Endodermal cell (in vitro differentiated cells): Measurements from ENCODE around the gene ZDHHC21. TPM values are rescaled to one million over a fixed set of nuclear protein-coding genes. Genes with fewer than 3 reads are reported as not detected.

Experiments used
- DNase-seq: peaks from one replicate; pipeline ENCODE4 v3.0.0-alpha.2; 2017
- H3K27ac ChIP-seq: 2 replicates; pipeline ENCODE4 v1.5.1; 2013; ENCODE audit warnings: mild to moderate bottlenecking, low read depth, low read length, moderate library complexity
- H3K27me3 ChIP-seq: 2 replicates; pipeline ENCODE4 v1.6.1; 2013; ENCODE audit warnings: mild to moderate bottlenecking, low read length, moderate library complexity; ENCODE audit not compliant: insufficient read depth, control insufficient read depth, poor library complexity, severe bottlenecking
- H3K36me3 ChIP-seq: 2 replicates; pipeline ENCODE4 v1.7.0; 2013; ENCODE audit warnings: mild to moderate bottlenecking, low read length, moderate library complexity; ENCODE audit not compliant: control insufficient read depth, insufficient read depth
- H3K4me1 ChIP-seq: one replicate; pipeline ENCODE4 v1.7.0; 2013; ENCODE audit warnings: low read length; ENCODE audit not compliant: control insufficient read depth, insufficient read depth
- H3K4me3 ChIP-seq: 2 replicates; pipeline ENCODE4 v1.5.1; 2013; ENCODE audit warnings: mild to moderate bottlenecking, low read length, moderate library complexity
- H3K9ac ChIP-seq: 2 replicates; pipeline ENCODE4 v1.6.1; 2013; ENCODE audit warnings: mild to moderate bottlenecking, low read length, moderate library complexity; ENCODE audit not compliant: poor library complexity, severe bottlenecking; ENCODE audit errors: extremely low read depth
- H3K9me3 ChIP-seq: 2 replicates; pipeline ENCODE4 v1.6.1; 2013; ENCODE audit warnings: mild to moderate bottlenecking, low read length, moderate library complexity; ENCODE audit not compliant: control insufficient read depth
- H3K27ac Mint-ChIP-seq: 2 replicates; pipeline ENCODE4 v1.8.0; 2020; ENCODE audit warnings: mixed read lengths
- H3K27me3 Mint-ChIP-seq: 2 replicates; pipeline ENCODE4 v1.8.0; 2021; ENCODE audit warnings: mild to moderate bottlenecking, mixed read lengths; ENCODE audit not compliant: insufficient read depth
- H3K36me3 Mint-ChIP-seq: 2 replicates; pipeline ENCODE4 v1.8.0; 2020; ENCODE audit warnings: low read depth, mixed read lengths
- H3K4me1 Mint-ChIP-seq: 2 replicates; pipeline ENCODE4 v1.8.0; 2020; ENCODE audit warnings: mixed read lengths
- H3K4me3 Mint-ChIP-seq: 2 replicates; pipeline ENCODE4 v1.8.0; 2020; ENCODE audit warnings: mild to moderate bottlenecking, moderate library complexity, mixed read lengths
- H3K9me3 Mint-ChIP-seq: 2 replicates; pipeline ENCODE4 v1.8.0; 2020; ENCODE audit warnings: mild to moderate bottlenecking, mixed read lengths
- WGBS, 2 experiments: methylation state at CpG; one replicate each; pipeline versions ENCODE4 v1.1.5 to v1.1.7; 2013; ENCODE audit warnings: missing lambda C conversion rate in 2 of 2, mixed read lengths in 1 of 2; ENCODE audit not compliant: insufficient coverage in 1 of 2, insufficient read length in 1 of 2; 5-methylcytosine and 5-hydroxymethylcytosine counted together
- total RNA-seq, 2 donors: library from RNA; stranded (reverse); fragmentation: NEBNext Ultra II Directional in 1 of 2; extraction: Animal tissue kit (Norgen Biotek cat#: 25700) in 1 of 2; gene quantifications; 2 replicates in 1 of 2; 3 replicates in 1 of 2; pipeline ENCODE4 v1.2.1, GENCODE V29; 2021
- TF ChIP-seq, protein P1 (sequence below): fragments of 200-600 bp; sonication (generic); conservative IDR thresholded peaks from 2 replicates; pipeline ENCODE4 v1.5.0; 2021; ENCODE audit warnings: antibody characterized with exemption, mild to moderate bottlenecking

The ZDHHC21 gene
- total RNA-seq, 2 donors from 2014 or later, result 17.1 to 18.6 TPM

DNA sequence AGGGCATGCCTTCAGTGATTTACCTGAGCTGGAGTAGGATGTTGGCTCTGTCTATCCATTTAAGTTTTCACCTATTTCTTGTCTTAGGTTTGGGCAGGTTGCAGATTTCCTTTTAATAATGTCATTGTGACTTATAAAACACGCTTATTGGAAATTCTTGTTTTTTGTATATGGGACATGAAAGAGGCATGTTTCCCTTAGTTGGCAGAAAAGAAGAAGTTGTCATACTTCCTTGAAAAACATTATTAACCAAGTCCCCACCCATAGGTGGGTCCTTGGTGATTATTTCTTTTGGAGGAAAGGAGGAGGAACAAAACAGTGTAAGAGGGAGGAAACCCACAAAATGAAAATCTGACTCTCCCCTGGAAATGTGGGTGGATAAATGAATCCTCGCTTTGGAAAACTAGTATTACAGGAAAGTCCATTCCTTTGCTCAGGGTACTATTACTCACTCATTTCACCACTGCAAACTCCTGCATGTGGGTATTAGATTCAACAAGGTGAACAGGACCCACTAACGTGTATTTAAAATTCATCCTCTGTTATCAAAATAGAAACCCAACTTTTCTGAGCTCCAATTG lies 20.0 kb upstream of the ZDHHC21 start:
- no peaks in the 10 kb centered on the region for H3K27me3 ChIP-seq
- no peak overlapping the region for H3K4me3 Mint-ChIP-seq
- peaks cover 8% of the 10 kb centered on the region for H3K9me3 Mint-ChIP-seq
- TF ChIP-seq, protein P1, sequence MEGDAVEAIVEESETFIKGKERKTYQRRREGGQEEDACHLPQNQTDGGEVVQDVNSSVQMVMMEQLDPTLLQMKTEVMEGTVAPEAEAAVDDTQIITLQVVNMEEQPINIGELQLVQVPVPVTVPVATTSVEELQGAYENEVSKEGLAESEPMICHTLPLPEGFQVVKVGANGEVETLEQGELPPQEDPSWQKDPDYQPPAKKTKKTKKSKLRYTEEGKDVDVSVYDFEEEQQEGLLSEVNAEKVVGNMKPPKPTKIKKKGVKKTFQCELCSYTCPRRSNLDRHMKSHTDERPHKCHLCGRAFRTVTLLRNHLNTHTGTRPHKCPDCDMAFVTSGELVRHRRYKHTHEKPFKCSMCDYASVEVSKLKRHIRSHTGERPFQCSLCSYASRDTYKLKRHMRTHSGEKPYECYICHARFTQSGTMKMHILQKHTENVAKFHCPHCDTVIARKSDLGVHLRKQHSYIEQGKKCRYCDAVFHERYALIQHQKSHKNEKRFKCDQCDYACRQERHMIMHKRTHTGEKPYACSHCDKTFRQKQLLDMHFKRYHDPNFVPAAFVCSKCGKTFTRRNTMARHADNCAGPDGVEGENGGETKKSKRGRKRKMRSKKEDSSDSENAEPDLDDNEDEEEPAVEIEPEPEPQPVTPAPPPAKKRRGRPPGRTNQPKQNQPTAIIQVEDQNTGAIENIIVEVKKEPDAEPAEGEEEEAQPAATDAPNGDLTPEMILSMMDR, result no peak
- no peak overlapping the region for H3K4me3 ChIP-seq
- no peaks in the 10 kb centered on the region for H3K4me1 ChIP-seq
- peaks cover 76% of the 10 kb centered on the region for H3K36me3 ChIP-seq
- no peak overlapping the region for H3K27ac Mint-ChIP-seq
- no peak for DNase-seq
- WGBS, 2 experiments, result 79 to 90% methylated on average over 2 to 3 of the region's 3 CpGs
- no peaks in the 10 kb centered on the region for H3K4me1 Mint-ChIP-seq
- H3K9me3 ChIP-seq, result peaks cover 6% of the 10 kb centered on the region
- H3K27ac ChIP-seq, result no peak overlapping the region
- H3K9ac ChIP-seq, result no peak overlapping the region
- no peaks in the 10 kb centered on the region for H3K27me3 Mint-ChIP-seq
- peaks cover 66% of the 10 kb centered on the region for H3K36me3 Mint-ChIP-seq

DNA sequence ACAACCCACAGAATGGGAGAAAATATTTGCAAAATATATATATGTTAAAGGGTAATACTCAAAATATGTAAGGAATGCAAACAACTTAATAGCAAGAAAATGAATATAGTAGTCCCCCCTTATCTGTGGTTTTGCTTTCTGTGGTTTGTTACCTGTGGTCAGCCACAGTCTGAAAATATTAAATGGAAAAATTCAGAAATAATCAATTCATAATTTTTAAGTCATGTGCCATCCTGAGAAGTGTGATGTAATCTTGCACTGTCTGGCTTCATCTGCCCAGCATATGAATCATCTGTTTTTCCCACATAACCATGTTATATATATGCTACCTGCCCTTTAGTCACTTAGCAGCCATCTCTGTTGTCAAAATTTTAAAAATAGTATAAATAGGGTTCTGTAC lies 17.6 kb upstream of the ZDHHC21 start:
- Histone ChIP-seq H3K27me3 (no peaks in the 10 kb centered on the region), H3K4me3 (peak overlapping the region; percentile 62), H3K36me3 (peaks cover 85% of the 10 kb centered on the region), H3K9ac (no peak overlapping the region), H3K27ac (no peak overlapping the region), H3K4me1 (no peaks in the 10 kb centered on the region), H3K9me3 (peaks cover 6% of the 10 kb centered on the region)
- no peak overlapping the region for H3K27ac Mint-ChIP-seq
- no peaks in the 10 kb centered on the region for H3K27me3 Mint-ChIP-seq
- no peak for DNase-seq
- TF ChIP-seq, protein P1, result no peak
- H3K4me1 Mint-ChIP-seq, result no peaks in the 10 kb centered on the region
- peaks cover 73% of the 10 kb centered on the region for H3K36me3 Mint-ChIP-seq
- H3K9me3 Mint-ChIP-seq, result peaks cover 8% of the 10 kb centered on the region
- H3K4me3 Mint-ChIP-seq, result no peak overlapping the region

DNA sequence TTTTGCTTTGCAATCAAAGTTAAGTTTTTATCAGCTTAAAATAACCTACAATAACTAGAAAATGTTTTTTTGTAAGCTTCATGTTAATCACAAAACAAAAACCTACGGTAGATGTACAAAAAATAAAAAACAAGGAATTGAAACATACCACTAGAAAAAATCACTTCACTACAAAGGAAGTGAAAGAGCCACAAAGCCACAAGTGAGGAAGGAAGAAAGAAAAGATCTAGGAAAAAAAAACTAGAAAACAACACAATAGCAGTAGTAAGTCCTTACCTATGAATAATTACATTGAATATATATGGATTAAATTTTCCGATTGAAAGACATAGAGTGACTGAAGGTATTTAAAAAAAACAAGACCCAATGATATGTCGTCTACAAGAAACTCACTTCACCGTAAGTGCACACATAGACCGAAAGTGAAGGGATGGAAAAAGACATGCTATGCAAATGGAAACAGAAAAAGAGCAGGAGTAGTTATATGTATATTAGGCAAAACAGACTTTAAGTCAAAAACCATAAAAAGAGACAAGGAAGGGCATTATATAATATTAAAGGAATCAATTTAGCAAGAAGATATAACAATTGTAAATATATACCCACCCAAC lies 13.4 kb upstream of the ZDHHC21 start:
- no peaks in the 10 kb centered on the region for H3K27me3 ChIP-seq
- H3K27ac ChIP-seq, result no peak overlapping the region
- H3K9ac ChIP-seq, result no peak overlapping the region
- Mint-ChIP-seq H3K4me1 (peaks cover 9% of the 10 kb centered on the region), H3K27ac (no peak overlapping the region), H3K9me3 (peaks cover 8% of the 10 kb centered on the region), H3K4me3 (no peak overlapping the region), H3K27me3 (no peaks in the 10 kb centered on the region), H3K36me3 (peaks cover 80% of the 10 kb centered on the region)
- peaks cover 6% of the 10 kb centered on the region for H3K9me3 ChIP-seq
- H3K4me1 ChIP-seq, result peaks cover 27% of the 10 kb centered on the region
- DNase-seq, result no peak
- peak overlapping the region; percentile 50 for H3K4me3 ChIP-seq
- TF ChIP-seq, protein P1, result no peak
- H3K36me3 ChIP-seq, result peaks cover 100% of the 10 kb centered on the region
- 88 to 100% methylated on average over 4 to 5 of the region's 5 CpGs for WGBS, 2 experiments
